Superior temporal gyrus (tissue), 1 donor: ENCODE measurements around the gene PDIA4.
A peak's percentile ranks its signal among the peaks of the same experiment; 100 is the strongest.
"Not testable (repeated sequence)": the region's sequence is repeated elsewhere in the genome, so short reads cannot be mapped to it uniquely, and the experiment has no call there.

ENCODE experiments used
- DNase-seq: peaks from one replicate; pipeline ENCODE4 v3.0.0-alpha.2; 2016; ENCODE audit errors: extremely low spot score

Gene PDIA4

GRCh38 chr7:149003560-149004305, 24.6 kb downstream of the PDIA4 start:
- no peak for DNase-seq

- DNase-seq = no peak
These were observed 25.3 kb downstream of the PDIA4 start for GRCh38 chr7:149003018-149003417.

GRCh38 chr7:149002604-149003003, 25.7 kb downstream of the PDIA4 start:
- no peak for DNase-seq

- no peak for DNase-seq
These were observed 26.8 kb downstream of the PDIA4 start for GRCh38 chr7:149001427-149002068.

- no peak for DNase-seq
These were observed 27.3 kb downstream of the PDIA4 start for GRCh38 chr7:149000961-149001360.

- no peak for DNase-seq
These were observed 29.1 kb downstream of the PDIA4 start for GRCh38 chr7:148999192-148999591.

GRCh38 chr7:148997497-148997896, 30.8 kb downstream of the PDIA4 start:
- no peak for DNase-seq

GRCh38 chr7:148994576-148994975, 33.7 kb downstream of the PDIA4 start:
- DNase-seq = no peak

- no peak for DNase-seq
These were observed 35.1 kb downstream of the PDIA4 start for GRCh38 chr7:148993193-148993592.

GRCh38 chr7:148991536-148991935, 36.8 kb downstream of the PDIA4 start:
- DNase-seq = no peak

- no peak for DNase-seq
These were observed 40.4 kb downstream of the PDIA4 start for GRCh38 chr7:148987751-148988512.

- DNase-seq = peak; percentile 95
These were observed 41.1 kb downstream of the PDIA4 start for GRCh38 chr7:148987010-148987750.

- DNase-seq = no peak
These were observed 41.6 kb downstream of the PDIA4 start for GRCh38 chr7:148986742-148987009.

GRCh38 chr7:148983200-148984146, 44.8 kb downstream of the PDIA4 start:
- DNase-seq = peak; percentile 93

GRCh38 chr7:148982654-148983199, 45.6 kb downstream of the PDIA4 start:
- peak; percentile 65 for DNase-seq

- DNase-seq = no peak
These were observed 48.5 kb downstream of the PDIA4 start for GRCh38 chr7:148979827-148980226.

GRCh38 chr7:148979072-148979471, 49.2 kb downstream of the PDIA4 start:
- DNase-seq = not testable (repeated sequence)

GRCh38 chr7:148978091-148978490, 50.2 kb downstream of the PDIA4 start:
- no peak for DNase-seq

- no peak for DNase-seq
These were observed 52.4 kb downstream of the PDIA4 start for GRCh38 chr7:148975896-148976295.

- no peak for DNase-seq
These were observed 55.0 kb downstream of the PDIA4 start for GRCh38 chr7:148973256-148973655.

GRCh38 chr7:148972375-148972774, 55.9 kb downstream of the PDIA4 start:
- DNase-seq = no peak
